Suppressor macrophage (primary cell): ENCODE results near the gene SORCS3.

Experiments used
- DNase-seq, 4 experiments: peaks; one replicate each; pipeline ENCODE4 v3.0.0-alpha.2; 2020 to 2022

SORCS3 gene

GRCh38 chr10:104780165-104780564 is 139.1 kb downstream of the SORCS3 start:
- no peak for DNase-seq

GRCh38 chr10:104780946-104781595 is 140.0 kb downstream of the SORCS3 start:
- DNase-seq, result no peak

DNA sequence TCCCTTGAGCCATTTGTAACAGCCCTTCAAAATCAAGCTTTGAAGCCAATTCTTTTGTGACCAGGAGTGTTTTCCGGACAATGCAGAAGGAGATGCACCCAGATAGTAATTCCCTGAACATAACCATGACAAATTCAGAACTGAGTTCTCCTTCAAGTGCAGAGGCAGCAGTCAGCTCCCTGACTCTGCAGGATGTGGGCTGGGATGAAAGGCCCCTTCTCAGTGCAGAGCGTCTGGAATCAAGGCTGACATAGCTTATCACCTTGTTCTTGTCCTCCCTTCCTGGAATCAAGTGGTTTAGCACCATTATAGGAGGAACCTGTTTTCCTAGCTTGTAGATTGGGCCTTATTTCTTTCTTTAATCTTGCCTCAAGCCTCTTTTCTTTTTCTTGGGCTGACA is 143.4 kb downstream of the SORCS3 start:
- DNase-seq, result no peak

DNA sequence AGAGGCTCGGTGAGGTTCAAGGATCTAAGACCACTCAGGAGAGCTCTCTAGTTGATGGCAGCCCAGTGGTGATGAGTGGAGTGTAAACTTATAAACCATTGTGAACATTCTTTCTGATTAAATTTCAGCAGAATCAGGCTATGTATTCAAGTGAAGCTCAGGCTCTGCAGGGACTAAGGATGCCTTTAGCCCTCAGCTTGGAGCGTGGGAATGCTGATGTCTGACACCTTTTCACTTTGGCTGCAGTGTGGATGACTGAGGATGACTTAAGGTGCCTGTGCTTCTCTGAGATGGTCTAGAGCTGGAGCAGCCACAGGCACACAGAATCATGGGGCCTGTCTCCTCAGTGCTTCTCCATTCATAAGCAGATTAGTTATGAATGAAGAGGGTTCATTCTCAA is 150.4 kb downstream of the SORCS3 start:
- no peak for DNase-seq

GRCh38 chr10:104795411-104795810 is 154.3 kb downstream of the SORCS3 start:
- DNase-seq, result no peak

DNA sequence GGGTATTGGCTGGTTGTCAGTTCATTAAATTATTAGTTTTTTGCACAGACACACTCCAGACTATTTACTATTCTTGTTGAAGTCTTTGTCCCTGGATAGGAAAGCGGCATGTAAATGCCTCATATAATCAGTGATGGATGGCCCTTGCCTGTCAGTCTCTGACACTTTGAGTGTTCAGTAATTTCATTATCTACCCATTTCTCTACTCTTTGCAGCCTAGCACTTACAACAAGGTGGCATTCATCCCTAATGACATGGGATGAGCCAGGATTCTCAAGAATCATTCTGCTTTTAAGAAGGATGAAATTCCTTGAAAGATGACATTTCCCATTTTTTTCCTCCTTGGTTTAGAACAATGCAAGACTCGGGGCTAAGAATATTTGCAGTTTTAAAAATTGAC is 155.7 kb downstream of the SORCS3 start:
- no peak for DNase-seq

DNA sequence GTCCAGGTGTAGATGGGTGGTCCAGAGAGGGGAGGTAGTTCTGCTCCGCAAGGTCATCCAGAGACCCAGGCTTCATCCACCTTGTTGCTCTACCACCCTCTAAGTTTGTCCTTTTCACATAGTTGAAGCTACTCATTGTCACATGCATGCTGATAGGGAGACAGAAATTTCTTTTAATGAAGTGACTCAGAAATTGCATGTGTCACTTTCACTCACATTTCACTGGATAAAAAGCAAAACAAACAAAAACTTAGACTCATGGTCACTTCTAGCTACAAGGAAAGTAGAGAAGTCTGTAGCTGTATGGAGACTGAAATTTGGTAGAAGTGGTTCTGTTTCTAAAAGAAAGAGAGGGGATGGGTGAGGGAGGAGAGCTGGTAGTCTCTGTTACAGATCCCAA is 161.9 kb downstream of the SORCS3 start:
- DNase-seq, result no peak

- no peak for DNase-seq
These were observed 163.8 kb downstream of the SORCS3 start for GRCh38 chr10:104804880-104805279.

- no peak for DNase-seq
These were observed 165.7 kb downstream of the SORCS3 start for GRCh38 chr10:104806801-104807200.

- no peak for DNase-seq
These were observed 166.7 kb downstream of the SORCS3 start for GRCh38 chr10:104807581-104808310.

- no peak for DNase-seq
These were observed 168.4 kb downstream of the SORCS3 start for GRCh38 chr10:104809288-104810090.

GRCh38 chr10:104811166-104811565 is 170.1 kb downstream of the SORCS3 start:
- DNase-seq, result no peak

DNA sequence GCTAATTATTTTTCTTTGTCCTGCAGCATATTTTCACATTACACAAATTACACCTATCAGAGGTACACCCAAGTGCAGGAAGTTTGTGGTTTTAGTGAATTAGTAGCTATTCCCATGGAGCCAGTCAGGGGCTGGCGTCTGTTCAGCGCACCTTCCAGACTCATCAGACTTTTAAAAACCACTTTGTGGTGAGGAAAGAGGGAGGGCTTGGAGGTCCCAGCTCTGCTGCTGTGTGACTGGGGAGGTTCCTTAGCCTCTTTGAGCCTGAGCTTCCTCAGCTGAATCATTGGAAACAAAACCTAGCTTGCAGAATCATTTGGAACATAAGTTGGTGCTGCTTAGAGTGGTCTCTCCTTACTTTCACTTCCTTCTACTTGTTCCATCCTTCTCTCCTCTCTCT is 175.4 kb downstream of the SORCS3 start:
- no peak for DNase-seq

GRCh38 chr10:104819731-104820130 is 178.6 kb downstream of the SORCS3 start:
- no peak for DNase-seq

GRCh38 chr10:104822088-104822487 is 181.0 kb downstream of the SORCS3 start:
- DNase-seq, result no peak

DNA sequence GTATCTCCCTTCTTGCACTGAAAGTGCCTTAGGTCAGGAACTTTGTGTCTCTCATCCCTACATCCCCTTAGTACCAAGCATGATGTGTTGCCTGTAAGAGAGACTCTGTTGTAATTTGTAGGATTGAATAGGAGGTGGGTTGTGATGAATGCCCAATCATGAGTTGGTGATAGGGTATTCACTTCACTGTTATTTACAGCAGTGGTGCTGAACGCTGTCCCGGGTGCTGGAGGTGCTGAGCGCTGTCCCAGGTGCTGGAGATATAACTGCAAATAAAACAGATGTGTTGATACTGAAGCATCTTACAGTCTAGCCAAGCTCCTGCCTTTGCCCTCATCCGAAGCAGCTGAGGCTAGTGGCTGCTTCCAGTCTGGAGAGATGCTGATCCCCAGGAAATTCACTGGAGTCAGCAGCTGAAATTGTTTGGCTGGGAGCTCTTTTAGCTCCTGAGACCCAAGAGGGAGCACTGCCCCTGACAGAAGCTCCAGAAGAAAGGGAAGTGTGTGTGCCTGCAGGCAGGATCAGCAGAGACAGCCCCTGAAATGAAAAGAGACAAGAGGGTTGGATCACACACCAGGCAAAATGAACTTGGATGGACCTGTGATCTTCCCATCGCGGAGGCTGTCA is 183.4 kb downstream of the SORCS3 start:
- peak; percentile 11 to 31 (median 20) for DNase-seq

- DNase-seq, result no peak
These were observed 190.2 kb downstream of the SORCS3 start for GRCh38 chr10:104831272-104831671.

DNA sequence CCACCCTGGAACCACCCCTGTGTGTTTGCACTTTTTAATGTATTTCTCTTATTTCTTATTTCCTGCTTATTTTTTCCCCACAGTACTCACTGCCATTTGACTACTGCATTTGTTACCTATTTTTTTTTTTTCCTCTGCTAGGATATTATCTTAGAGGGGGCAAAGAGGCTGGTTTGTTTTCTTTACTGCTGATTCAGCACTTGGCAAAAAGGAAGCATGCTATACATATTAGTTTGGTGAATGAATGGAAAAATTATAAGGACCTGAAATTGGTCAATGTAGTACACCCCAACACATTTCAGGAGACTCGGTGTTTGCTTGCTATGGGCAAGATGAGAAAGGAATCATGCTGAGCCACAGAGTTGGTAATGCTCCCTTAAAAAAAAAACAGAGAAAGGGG is 193.5 kb downstream of the SORCS3 start:
- no peak for DNase-seq

DNA sequence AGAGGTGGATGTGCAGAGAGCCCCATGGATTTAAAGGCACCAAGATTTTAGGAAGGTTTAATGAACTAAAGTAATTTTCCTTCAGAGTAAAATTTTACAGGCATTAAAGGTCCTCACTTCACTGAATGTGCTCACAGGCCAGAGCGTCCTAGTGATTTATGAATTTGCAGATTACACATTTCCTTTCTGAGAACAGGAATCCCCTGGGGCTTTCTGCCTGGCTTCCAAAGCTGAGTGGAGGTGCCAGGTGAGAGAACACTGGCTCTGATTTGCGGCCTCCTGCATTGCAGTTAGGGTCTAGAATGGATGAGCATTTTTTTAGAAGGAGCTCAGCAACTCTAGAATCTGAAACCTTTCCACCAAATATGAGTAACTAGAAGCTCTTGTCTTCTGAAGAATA is 194.3 kb downstream of the SORCS3 start:
- DNase-seq, result no peak

GRCh38 chr10:104842704-104843103 is 201.6 kb downstream of the SORCS3 start:
- no peak for DNase-seq

GRCh38 chr10:104844073-104844472 is 203.0 kb downstream of the SORCS3 start:
- DNase-seq, result no peak

GRCh38 chr10:104850023-104850422 is 208.9 kb downstream of the SORCS3 start:
- DNase-seq, result no peak

- no peak for DNase-seq
These were observed 227.0 kb downstream of the SORCS3 start for GRCh38 chr10:104867966-104868598.
